Stomach (tissue), 9 donors: ENCODE results near the gene MAD2L2. TPM values are rescaled to one million over a fixed set of nuclear protein-coding genes. Genes with fewer than 3 reads are reported as not detected.
A peak's percentile ranks its signal among the peaks of the same experiment; 100 is the strongest.

Source experiments
- DNase-seq, 2 donors: peaks; one replicate each; pipeline versions ENCODE4 v3.0.0 to v3.0.0-alpha.2; 2013 to 2019
- H3K27ac ChIP-seq, 5 donors: fragments of 200-600 bp in 4 of 5; sonication (generic) in 4 of 5; one replicate each; pipeline ENCODE4 v1.5.1; 2013 to 2019; ENCODE audit warnings: mild to moderate bottlenecking in 1 of 5, moderate library complexity in 1 of 5
- H3K27me3 ChIP-seq, 3 donors: fragments of 200-600 bp; sonication (generic); one replicate each; pipeline ENCODE4 v1.5.1; 2017 to 2019; ENCODE audit warnings: mixed run types in 1 of 3
- H3K36me3 ChIP-seq, 4 donors: fragments of 200-600 bp; sonication (generic); 1 replicate in 3 of 4; 2 replicates in 1 of 4; pipeline ENCODE4 v1.5.1; 2016 to 2019
- H3K4me1 ChIP-seq, 4 donors: fragments of 200-600 bp; sonication (generic); one replicate each; pipeline ENCODE4 v1.5.1; 2016 to 2019
- H3K4me3 ChIP-seq, 4 donors: fragments of 200-600 bp; sonication (generic) in 3 of 4; one replicate each; pipeline ENCODE4 v1.5.1; 2016 to 2019; ENCODE audit warnings: mild to moderate bottlenecking in 1 of 4
- H3K9me3 ChIP-seq, 4 donors: fragments of 200-600 bp; sonication (generic); one replicate each; pipeline ENCODE4 v1.5.1; 2016 to 2019
- CTCF ChIP-seq, 7 experiments: fragments of 450-650 bp in 4 of 7; fragments of 200-600 bp in 3 of 7; sonication (generic) in 3 of 7; IDR thresholded peaks; one replicate each; pipeline ENCODE4 v1.5.1; 2016 to 2019; ENCODE audit warnings: antibody characterized with exemption in 7 of 7, control low read depth in 2 of 7, mild to moderate bottlenecking in 1 of 7
- EP300 ChIP-seq: sonication (generic); formaldehyde crosslinking; IDR thresholded peaks from one replicate; pipeline ENCODE4 v1.6.1; 2017; ENCODE audit warnings: antibody characterized with exemption
- POLR2A ChIP-seq, 4 donors: fragments of 450-650 bp; IDR thresholded peaks; one replicate each; pipeline ENCODE4 v1.6.1; 2016; ENCODE audit warnings: antibody characterized with exemption in 4 of 4, control low read depth in 2 of 4, mild to moderate bottlenecking in 1 of 4, moderate library complexity in 1 of 4
- POLR2AphosphoS5 ChIP-seq, 3 donors: sonication (generic); formaldehyde crosslinking; IDR thresholded peaks; one replicate each; pipeline ENCODE4 v1.6.1; 2016; ENCODE audit warnings: antibody characterized with exemption in 3 of 3
- WGBS, 5 donors: extraction: QIAGEN DNeasy Blood & Tissue Kit in 3 of 5; methylation state at CpG; one replicate each; pipeline versions ENCODE4 v1.1.5 to v1.1.7; 2013 to 2018; 5-methylcytosine and 5-hydroxymethylcytosine counted together
- intact Hi-C: fragments of 100-400 bp; cut with DNase I; formaldehyde crosslinking; loops from one replicate; pipeline ENCODE4 v1.15.1; 2023; ENCODE audit warnings: low total_unique reads
- polyA plus RNA-seq, 3 donors: library from polyadenylated mRNA; stranded (reverse); fragments of 200-250 nt; gene quantifications; one replicate each; pipeline ENCODE4 v1.2.3, GENCODE V29; 2013
- total RNA-seq, 5 donors: library from RNA; depleted of rRNA; stranded (reverse); fragments of >200 nt; gene quantifications; one replicate each; pipeline versions ENCODE4 v1.1.0 to v1.2.3, GENCODE V29; 2014 to 2016
- donor health status: healthy with polysubstance abuse.
- donor health status: Bipolar disorder and iron deficiency.
- donor health status: healthy.

MAD2L2 gene
- total and polyA plus RNA-seq, 8 donors, result 7.2 to 54.4 (median 21.6) TPM

DNA sequence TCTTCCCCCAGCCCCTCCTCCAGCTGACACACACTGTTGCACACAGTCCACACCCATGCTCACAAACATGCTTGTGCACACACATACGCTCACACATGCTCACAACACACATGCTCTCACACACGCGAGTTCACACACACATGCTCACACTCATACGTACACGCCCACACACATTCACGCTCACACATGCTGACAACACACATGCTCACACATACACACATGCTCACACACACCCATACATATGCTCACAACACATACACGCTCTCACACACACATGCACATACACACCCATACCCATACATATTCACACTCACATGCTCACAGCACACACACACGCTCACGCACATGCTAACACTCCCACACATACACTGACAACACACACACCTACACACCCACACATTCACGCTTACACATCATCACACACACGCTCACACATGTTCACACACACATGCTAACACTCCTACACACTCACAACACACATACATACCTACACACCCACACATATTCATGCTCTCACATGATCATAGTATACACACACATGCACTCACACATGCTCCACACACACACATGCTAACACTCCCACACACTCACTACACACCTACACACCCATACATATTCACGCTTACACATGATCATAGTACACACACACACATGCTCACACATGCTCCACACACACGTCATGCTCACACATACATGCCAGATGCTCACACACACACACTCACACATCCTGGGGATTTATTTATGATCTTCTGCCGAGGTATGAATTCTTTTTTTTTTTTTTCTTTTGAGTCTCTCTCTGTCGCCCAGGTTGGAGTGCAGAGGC is 21.2 kb upstream of the MAD2L2 start:
- no peaks in the 10 kb centered on the region for H3K9me3 ChIP-seq
- 76 to 87% (median 84%) methylated on average over 15 of the region's 15 CpGs for WGBS, 5 donors
- no peak for DNase-seq
- TF ChIP-seq POLR2A (IDR thresholded peaks at IDR 0.05) (no peak), POLR2AphosphoS5 (IDR thresholded peaks at IDR 0.05) (no peak), EP300 (no peak), CTCF (IDR thresholded peaks at IDR 0.05) (no peak)
- peaks cover 0 to 12% (median 5%) of the 10 kb centered on the region in 4 donors for H3K4me1 ChIP-seq
- H3K27ac ChIP-seq, result no peak overlapping the region
- peaks cover 0 to 82% (median 24%) of the 10 kb centered on the region in 3 donors for H3K27me3 ChIP-seq
- intact Hi-C loops, result no loop called here
- H3K4me3 ChIP-seq, result no peak overlapping the region
- H3K36me3 ChIP-seq, result no peaks in the 10 kb centered on the region

GRCh38 chr1:11701551-11701961 is 20.6 kb upstream of the MAD2L2 start:
- H3K4me3 ChIP-seq, result no peak overlapping the region
- intact Hi-C loops, result no loop called here
- peaks cover 0 to 84% (median 24%) of the 10 kb centered on the region in 3 donors for H3K27me3 ChIP-seq
- TF ChIP-seq POLR2A (IDR thresholded peaks at IDR 0.05) (no peak), EP300 (no peak), POLR2AphosphoS5 (IDR thresholded peaks at IDR 0.05) (no peak)
- peak in 1 of 2 donors; percentile 59 for DNase-seq
- no peaks in the 10 kb centered on the region for H3K9me3 ChIP-seq
- no peaks in the 10 kb centered on the region for H3K36me3 ChIP-seq
- no peak overlapping the region for H3K27ac ChIP-seq
- WGBS, 5 donors, result 29 to 49% (median 40%) methylated on average over 14 to 15 of the region's 15 CpGs
- H3K4me1 ChIP-seq, result peaks cover 0 to 12% (median 5%) of the 10 kb centered on the region in 4 donors

- Histone ChIP-seq H3K4me3 (no peak overlapping the region), H3K27me3 (peaks cover 0 to 84% (median 24%) of the 10 kb centered on the region in 3 donors), H3K27ac (no peak overlapping the region), H3K4me1 (peaks cover 0 to 12% (median 5%) of the 10 kb centered on the region in 4 donors), H3K36me3 (no peaks in the 10 kb centered on the region), H3K9me3 (no peaks in the 10 kb centered on the region)
- WGBS, 5 donors, result 52 to 60% (median 55%) methylated on average over 27 to 34 of the region's 34 CpGs
- peak in 1 of 2 donors; percentile 45 for DNase-seq
- intact Hi-C loops, result no loop called here
- TF ChIP-seq POLR2AphosphoS5 (IDR thresholded peaks at IDR 0.05), result no peak
- no peak for TF ChIP-seq EP300
- no peak for TF ChIP-seq CTCF (IDR thresholded peaks at IDR 0.05)
- no peak for TF ChIP-seq POLR2A (IDR thresholded peaks at IDR 0.05)
Observed at GRCh38 chr1:11700601-11701467, 19.9 kb upstream of the MAD2L2 start.

- H3K4me1 ChIP-seq, result peaks cover 0 to 19% (median 11%) of the 10 kb centered on the region in 4 donors
Observed at GRCh38 chr1:11697893-11698210, 16.9 kb upstream of the MAD2L2 start.

More at GRCh38 chr1:11697893-11698210, 16.9 kb upstream of the MAD2L2 start:
- intact Hi-C loops, result no loop called here
- Histone ChIP-seq H3K27ac (no peak overlapping the region), H3K9me3 (no peaks in the 10 kb centered on the region), H3K36me3 (no peaks in the 10 kb centered on the region), H3K27me3 (peaks cover 0 to 89% (median 30%) of the 10 kb centered on the region in 3 donors), H3K4me3 (no peak overlapping the region)
- 71 to 86% (median 79%) methylated on average over 4 to 5 of the region's 5 CpGs for WGBS, 5 donors
- TF ChIP-seq POLR2A (IDR thresholded peaks at IDR 0.05), result no peak
- TF ChIP-seq POLR2AphosphoS5 (IDR thresholded peaks at IDR 0.05), result no peak
- TF ChIP-seq EP300, result no peak
- TF ChIP-seq CTCF (IDR thresholded peaks at IDR 0.05), result no peak
- DNase-seq, result no peak
